ENCODE results near the gene PRRX2.

DNA sequence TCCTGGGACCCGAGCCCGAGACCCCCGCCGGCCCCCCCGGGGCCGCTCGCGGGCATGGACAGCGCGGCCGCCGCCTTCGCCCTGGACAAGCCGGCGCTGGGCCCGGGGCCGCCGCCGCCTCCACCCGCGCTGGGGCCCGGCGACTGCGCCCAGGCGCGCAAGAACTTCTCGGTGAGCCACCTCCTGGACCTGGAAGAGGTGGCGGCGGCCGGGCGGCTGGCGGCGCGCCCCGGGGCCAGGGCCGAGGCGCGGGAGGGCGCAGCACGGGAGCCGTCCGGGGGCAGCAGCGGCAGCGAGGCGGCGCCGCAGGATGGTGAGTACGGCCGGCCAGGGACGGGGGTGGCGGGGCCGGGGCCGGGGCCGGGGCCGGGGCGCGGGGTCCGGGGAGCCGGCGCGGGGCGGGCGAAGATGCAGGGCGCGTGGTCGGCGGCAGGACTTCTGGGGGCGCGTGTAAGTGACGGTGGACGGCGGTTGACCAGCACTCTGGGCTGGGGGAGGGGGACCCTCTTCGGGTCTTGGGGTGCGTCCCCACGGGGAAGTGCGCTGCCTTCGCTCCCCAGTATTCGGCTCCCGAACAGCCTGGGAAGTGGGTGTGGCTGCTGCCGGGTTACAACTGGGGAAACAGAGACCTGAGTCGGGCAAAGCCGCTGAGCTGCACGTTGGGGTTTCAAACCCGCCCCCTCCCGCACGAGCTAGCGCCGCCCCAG lies 520 bp downstream of the PRRX2 start:
- TF ChIP-seq POLR2A (IDR thresholded peaks at IDR 0.05) (no peak), CTCF (IDR thresholded peaks at IDR 0.05) (no peak)
